PC-3 (cell line): ENCODE results near the gene USP15.

Experiments used
- CTCF ChIP-seq: fragments of 300-600 bp; sonication (generic); conservative IDR thresholded peaks from 2 replicates; pipeline ENCODE4 v1.5.1; 2017; ENCODE audit warnings: antibody characterized with exemption, low read depth, mild to moderate bottlenecking, low read length
- EZH2 ChIP-seq: fragments of 300-600 bp; sonication (generic); IDR thresholded peaks from one replicate; pipeline ENCODE4 v1.6.1; 2017; ENCODE audit warnings: antibody characterized with exemption, mild to moderate bottlenecking, low read length; ENCODE audit not compliant: unreplicated experiment

- TF ChIP-seq CTCF: no peak
- no peak for TF ChIP-seq EZH2
Measured at GRCh38 chr12:62305778-62306177, 45.6 kb downstream of the USP15 start.
